Measurements from ENCODE around the gene REV1. TPM values are rescaled to one million over a fixed set of nuclear protein-coding genes. Genes with fewer than 3 reads are reported as not detected.

Gene REV1
- total RNA-seq, 1 experiment from 2014 or later, result 25.4 TPM

- DNase-seq (ENCODE audit: extremely low read depth, low read depth), result no peak
Measured at GRCh38 chr2:99458529-99458928, 31.3 kb downstream of the REV1 start.

DNA sequence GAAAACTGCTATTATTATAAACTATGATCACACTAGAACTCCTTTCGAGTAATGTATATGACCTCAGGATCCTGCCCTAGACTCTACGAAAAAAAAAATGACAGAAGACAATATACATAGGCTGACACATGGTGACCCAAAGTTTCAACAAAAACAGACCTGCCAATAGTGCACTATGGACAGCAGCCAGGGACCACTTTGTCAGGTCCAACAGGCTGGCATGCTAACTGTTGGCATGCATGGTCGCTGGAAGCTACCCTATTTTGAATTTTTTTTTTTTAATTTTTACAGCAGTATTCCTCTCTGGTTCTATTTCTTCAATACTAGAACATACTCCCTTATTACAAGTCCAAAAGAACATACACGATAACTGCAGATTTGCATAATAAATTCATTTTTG is 38.1 kb downstream of the REV1 start:
- DNase-seq (ENCODE audit: extremely low read depth, low read depth), result no peak

- DNase-seq (ENCODE audit: extremely low read depth, low read depth), result no peak
Measured at GRCh38 chr2:99451280-99451679, 38.5 kb downstream of the REV1 start.

DNA sequence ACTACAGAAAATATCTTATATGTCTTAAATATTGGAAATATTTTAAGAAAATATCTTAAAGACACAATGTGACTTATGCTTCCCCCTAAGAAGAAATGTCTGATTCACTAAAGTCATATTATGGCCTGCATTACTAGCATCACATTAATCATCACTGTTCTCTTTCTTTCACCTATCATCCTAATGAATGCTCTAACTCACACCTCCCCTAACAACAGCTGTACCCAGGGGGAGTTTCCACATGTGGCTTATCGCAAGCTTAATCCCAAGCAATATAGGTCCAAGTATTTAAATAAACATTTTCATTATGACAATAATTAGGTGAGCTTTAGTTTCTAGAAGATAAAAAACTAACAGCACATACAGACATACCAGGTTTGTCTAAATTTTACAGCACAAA is 39.6 kb downstream of the REV1 start:
- DNase-seq (ENCODE audit: extremely low read depth, low read depth), result no peak

DNA sequence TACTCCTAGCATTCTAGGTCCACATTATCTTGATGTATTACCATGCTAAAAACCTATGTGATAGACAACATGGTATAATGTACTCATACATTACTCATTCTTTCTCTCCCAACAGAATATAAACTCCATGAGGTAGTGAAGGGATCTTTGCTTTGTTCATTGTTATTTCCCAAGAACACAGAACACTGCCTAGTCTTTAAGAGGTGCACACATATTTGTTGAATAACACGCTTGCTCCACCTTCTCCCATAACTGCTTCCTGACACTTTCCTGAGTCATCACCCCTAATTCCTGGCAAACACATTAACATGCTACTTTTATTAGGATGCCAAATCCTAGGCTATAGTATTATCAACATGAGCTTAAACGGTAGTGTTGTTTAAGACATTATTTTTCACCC is 41.3 kb downstream of the REV1 start:
- no peak for DNase-seq (ENCODE audit: extremely low read depth, low read depth)

GRCh38 chr2:99445065-99445464 is 44.8 kb downstream of the REV1 start:
- DNase-seq (ENCODE audit: extremely low read depth, low read depth), result no peak

DNA sequence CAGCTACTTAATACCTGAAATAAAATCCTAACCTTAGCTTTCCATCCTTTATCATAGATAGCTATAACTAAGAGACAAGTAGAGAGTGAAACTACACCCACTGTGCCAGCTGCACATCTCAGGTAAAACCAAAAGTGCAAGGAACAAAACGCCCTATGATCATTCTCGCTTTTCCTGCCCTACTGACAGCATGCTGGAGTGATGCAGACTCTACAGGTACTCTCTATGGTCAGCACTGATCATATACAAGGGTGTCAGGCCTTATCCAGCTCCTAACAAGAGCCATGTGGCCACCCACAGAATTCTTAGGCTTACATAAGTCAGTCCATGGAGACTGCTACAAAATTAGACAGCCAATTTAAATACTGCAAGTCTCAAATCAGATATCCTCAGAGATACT is 45.6 kb downstream of the REV1 start:
- no peak for DNase-seq (ENCODE audit: extremely low read depth, low read depth)

GRCh38 chr2:99442837-99443236 is 47.0 kb downstream of the REV1 start:
- peak; percentile 8 for DNase-seq (ENCODE audit: extremely low read depth, low read depth)

DNA sequence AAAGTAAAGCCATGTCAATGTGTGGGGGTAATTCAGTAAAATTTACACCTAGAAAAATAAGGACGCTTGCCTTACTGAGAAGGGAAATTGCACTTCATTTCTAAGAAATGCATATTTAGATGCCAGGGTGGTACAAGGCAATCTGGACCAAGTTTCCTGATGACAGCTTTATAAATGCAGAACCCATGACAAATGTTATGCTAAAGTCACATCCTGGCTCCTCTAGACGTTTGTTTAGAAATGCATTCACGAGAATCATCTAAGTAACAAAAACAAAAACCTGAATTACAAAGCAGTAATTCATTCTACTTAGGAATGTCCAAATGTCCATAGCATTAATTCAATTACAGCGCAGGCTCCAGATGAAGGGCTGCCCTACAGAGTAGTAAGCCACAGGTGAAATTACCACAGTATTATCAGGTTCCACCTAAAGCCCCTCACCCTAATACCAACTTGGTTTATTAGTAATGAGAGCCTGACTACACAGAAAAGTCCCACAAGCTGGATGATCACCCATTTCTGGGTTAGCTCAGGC is 49.8 kb downstream of the REV1 start:
- no peak for DNase-seq (ENCODE audit: extremely low read depth, low read depth)

- no peak for DNase-seq (ENCODE audit: extremely low read depth, low read depth)
Measured at GRCh38 chr2:99436874-99437273, 52.9 kb downstream of the REV1 start.

DNA sequence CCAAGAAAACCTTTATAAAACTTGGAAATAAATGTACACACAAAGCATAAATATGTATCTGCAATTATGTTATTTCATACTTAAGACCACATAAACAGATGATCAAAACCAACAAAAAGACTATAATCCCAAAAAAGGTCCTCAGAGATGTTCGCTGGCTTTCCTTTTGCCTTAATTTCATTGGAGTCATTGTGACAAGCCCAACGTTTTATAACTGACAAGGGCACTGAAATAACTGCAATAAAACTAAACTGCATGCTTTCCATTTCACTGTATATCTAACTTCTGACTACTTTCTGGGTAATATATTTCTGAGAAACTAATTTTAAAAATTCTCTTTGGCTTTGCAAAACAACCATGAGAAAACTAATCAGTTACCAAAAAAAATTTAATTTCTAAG is 56.5 kb downstream of the REV1 start:
- no peak for DNase-seq (ENCODE audit: extremely low read depth, low read depth)

DNA sequence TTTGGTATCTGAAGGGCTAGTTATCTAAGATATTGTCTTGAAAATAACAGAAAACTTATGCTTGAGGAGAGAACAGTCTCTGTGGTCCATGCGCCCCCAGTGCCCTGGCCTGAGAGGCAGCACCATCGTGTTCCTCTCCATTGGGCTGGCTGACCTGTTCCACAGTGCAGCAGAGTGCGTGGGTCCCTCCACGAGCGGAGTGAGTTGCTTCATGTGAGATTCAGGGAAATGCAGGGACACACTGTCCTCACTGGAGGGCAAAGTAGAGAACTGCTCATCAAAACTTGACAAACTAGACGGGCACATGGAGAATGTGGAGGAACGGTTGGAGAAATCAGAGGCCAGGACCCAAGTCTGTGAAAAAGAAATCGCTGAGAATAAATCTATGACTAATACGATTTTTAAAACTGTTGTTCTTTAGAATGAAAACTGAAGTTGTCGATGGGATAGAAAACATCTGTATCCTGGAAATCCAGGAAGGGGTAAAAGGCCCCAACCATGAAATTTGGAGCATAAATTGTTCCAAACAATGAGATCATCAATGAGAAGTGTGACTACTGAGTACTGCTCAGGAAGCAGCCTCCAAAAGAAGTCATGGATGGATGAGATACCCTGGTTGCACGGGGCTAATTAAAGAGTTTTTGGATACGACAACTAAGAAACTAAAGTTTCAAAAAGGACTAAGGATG is 58.1 kb downstream of the REV1 start:
- DNase-seq (ENCODE audit: extremely low read depth, low read depth), result no peak

DNA sequence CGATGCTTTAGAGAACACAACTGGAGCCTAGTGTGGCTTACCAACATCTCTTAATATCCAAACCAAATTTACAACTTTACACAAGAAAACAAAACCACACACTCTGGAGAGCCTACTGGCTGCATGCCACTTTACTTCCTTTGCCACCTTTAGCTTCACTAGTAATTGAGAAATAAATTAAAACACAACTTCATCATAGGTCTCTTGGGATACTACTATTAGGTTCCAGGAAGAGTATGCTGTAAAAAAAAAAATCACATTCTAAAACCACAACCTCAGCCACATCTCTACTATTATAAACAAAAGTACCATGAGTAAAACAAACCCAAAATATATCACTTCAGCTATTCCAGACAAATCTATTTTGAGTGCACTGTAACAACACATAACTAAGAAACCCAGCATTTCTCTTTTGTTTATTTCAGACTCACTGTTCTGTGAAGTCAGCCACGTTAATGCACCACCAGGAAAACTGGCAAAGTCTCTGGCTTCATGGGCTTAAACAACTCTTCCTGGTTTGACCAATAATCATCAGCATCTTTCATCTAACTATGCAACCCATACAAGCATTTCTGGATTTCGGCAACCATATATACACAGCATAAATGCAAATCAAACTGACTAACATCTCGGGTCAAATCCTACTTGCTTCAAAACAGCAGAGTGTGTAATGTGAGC is 59.1 kb downstream of the REV1 start:
- no peak for DNase-seq (ENCODE audit: extremely low read depth, low read depth)

- no peak for DNase-seq (ENCODE audit: extremely low read depth, low read depth)
Measured at GRCh38 chr2:99425022-99425421, 64.8 kb downstream of the REV1 start.

GRCh38 chr2:99424371-99424770 is 65.4 kb downstream of the REV1 start:
- no peak for DNase-seq (ENCODE audit: extremely low read depth, low read depth)

DNA sequence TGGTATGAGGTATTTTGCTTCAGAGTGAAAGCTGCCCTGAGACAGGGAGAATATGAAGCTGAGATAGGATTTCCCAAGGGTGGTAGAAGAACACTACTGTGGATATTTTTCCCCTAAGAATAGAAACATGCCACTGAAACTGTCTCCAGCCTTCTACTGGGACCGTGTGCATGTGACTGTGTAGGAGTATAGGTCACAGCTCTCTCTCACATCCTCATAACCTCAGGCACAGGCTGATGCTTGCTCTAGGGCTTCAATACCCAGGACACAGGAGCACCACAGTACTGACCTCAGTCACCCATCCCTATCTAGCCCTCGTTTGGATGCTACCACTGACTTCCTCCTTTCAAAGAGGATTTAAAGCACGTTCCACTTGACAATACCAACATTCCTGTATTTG is 67.2 kb downstream of the REV1 start:
- no peak for DNase-seq (ENCODE audit: extremely low read depth, low read depth)

GRCh38 chr2:99421469-99421868 is 68.3 kb downstream of the REV1 start:
- no peak for DNase-seq (ENCODE audit: extremely low read depth, low read depth)

GRCh38 chr2:99420751-99421299 is 69.0 kb downstream of the REV1 start:
- no peak for DNase-seq (ENCODE audit: extremely low read depth, low read depth)

- no peak for DNase-seq (ENCODE audit: extremely low read depth, low read depth)
Measured at GRCh38 chr2:99420031-99420430, 69.8 kb downstream of the REV1 start.

DNA sequence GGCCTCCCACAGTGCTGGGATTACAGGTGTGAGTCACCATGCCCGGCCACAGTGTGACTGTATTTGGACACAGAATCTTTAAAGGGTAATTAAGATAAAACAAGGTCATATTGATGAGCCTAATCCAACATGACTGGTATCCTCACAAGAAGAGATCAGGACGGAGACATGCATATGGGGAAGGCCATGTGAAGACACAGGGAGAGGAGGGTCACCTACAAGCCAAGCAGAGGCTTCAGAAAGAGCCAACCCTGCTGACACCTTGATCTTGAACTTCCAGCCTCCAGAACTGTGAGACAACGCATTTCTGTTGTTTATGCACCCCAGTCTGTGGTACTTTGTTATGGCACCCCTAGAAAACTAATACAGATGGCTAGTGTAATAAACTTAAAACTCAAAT is 72.4 kb downstream of the REV1 start:
- DNase-seq (ENCODE audit: extremely low read depth, low read depth), result no peak

GRCh38 chr2:99414566-99414965 is 75.3 kb downstream of the REV1 start:
- no peak for DNase-seq (ENCODE audit: extremely low read depth, low read depth)

GRCh38 chr2:99410276-99410675 is 79.5 kb downstream of the REV1 start:
- no peak for DNase-seq (ENCODE audit: extremely low read depth, low read depth)

All from NCI-H460 (cell line).